Stimulated activated CD8-positive, alpha-beta memory T cell treated with anti-CD3 and anti-CD28 coated beads, Interleukin-4, amount 100 ng/mL, for 4 hours (primary cell): ENCODE measurements around the gene TPCN1.

Experiments used
- DNase-seq, 2 donors: peaks; one replicate each; pipeline ENCODE4 v3.0.0-alpha.2; 2020; ENCODE audit warnings: low read depth in 2 of 2, low spot score in 1 of 2

TPCN1 gene

DNA sequence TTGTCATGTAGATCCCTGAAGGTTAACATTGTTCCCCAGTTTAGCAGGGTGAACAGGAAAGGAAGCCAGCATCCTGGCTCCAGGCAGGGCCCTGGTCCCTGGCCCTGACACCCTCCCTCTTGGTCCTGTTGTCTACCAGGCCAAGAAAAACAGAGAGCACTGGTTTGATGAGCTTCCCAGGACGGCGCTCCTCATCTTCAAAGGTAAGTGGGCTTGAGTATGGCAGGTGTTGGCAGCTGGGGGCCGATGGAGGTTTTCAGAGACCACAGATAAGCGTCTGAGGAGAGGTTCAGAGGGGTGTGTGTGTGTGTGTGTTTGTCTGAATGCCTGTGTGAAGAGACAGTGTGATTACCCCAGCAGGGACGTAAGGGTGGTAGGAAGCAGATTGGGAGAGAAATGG is 57.4 kb downstream of the TPCN1 start:
- DNase-seq, result no peak

DNA sequence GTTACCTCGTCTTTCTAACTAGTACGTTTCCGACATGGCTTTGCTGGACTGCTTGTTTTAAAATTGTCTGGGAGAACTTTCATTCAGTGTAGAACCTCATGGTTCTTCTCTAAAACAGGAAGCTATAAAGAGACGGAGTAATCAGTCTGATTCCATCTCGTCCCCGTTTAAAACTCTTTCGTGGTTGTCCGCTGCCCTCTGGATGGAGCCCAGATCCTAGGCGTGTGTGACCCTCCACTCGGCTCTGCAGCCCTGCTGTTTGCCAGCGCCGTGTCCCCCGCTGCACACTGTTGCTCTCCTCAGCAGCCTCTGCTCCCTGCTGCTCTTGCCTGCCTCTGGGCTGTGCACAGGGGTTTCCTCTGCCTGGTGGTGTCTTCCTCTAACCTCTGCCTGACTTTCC is 63.5 kb downstream of the TPCN1 start:
- DNase-seq, result no peak

DNA sequence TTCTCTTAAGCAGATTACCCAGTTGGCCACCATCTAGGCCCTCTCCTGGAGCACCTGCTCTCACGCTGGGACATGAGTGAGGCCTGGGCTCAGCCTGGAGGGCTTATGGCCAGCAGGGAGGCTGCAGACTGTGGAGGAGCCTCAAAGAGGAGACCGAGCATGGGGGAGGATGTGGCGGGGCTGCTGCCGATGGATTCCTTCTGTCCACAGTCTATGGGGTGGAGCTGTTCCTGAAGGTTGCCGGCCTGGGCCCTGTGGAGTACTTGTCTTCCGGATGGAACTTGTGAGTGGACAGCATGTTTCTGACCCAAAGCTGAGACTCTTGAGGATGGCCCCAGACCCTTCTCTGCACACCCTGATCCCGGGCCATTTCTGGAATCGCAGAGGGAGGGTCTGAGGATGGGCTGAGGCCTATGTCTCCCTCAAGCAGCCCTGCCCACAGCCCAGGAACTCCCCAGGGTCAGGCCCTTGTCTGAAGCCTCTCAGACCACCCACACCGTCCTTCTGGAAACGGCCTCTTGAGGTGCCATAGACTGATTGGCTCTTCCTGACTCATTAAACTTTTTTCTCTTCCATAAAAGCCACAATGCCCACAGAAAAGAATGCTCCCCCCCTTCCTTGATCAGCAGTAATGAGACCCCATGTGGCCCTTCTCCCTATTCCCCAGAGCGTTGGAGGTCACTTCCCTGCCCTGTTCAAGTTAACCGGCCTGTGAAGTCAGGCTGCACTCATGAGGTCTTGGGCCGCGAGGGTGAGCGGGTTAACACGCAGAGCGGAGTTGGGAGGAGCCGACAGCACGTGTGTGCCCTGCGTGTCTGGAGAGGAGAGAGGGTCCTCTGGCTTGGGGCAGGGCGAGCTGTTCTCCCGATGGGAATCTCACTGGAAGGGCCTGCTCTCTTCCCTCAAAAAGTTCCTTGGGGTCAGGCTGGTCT is 64.7 kb downstream of the TPCN1 start:
- no peak for DNase-seq

DNA sequence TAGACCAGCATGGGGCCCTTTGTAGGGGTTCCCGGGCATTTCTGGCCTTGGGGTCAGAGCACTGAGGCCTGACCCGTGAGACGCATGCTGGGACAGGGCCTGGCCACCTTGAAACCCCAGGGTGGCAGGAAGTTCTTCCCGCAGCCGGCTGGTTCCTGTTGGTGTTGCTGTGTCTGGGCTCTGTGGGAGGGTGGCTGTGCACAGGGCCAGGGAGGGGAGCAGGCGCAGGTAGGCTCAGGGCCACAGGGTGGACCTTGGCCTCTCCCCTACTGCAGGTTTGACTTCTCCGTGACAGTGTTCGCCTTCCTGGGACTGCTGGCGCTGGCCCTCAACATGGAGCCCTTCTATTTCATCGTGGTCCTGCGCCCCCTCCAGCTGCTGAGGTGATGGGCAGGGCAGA is 65.4 kb downstream of the TPCN1 start:
- DNase-seq, result no peak

DNA sequence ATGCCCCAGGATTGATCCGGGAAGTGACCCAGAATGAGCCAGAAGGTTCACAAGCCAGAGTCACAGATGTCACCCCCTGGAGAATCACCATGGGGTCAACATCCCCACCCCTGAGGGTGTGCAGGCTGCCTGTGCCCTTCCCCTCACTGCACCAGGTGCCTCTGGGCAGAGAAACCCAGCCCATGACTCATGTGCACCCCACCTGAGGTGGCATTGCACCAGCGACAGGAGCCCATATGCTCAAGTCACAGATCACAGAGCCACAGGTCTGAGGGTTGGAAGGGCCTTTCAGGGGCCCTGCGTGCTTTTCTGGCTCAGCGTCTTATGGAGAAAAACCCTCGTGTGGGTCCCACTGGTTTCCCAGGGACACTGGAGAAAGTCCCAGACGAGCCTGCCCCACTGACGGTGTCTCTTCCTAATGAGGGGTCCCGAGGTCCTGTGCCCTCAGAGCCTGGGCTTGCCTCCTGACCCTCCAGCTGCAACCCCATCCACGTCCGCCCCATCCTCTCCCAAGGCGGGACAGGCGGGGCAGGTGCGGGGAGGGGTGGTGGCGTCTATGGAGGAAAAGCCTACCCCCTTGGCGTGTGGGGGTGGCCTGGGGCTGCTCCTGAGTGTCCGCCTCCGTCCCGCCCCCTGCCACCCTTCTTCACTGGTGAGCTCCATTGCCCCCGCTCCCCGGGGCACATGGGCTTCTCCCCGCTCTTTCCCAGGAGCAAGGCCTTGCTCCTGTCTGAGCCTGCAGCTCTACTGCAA is 66.1 kb downstream of the TPCN1 start:
- no peak for DNase-seq

DNA sequence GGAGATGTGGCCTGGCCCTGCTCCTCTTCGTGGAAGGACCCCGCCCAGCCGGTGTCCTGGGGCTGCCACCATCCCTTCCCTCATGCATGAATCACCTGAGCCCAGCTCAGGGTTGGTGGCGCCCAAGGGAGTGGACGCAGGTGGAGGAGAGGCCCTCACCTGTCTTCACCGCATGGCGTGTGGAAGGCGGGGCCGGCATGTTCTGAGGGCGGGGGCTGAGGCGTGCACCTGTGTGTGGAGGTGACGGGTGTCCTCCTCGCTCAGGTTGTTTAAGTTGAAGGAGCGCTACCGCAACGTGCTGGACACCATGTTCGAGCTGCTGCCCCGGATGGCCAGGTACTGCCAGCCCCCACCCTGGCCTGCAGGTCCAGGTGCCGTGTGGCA is 66.6 kb downstream of the TPCN1 start:
- DNase-seq, result no peak

DNA sequence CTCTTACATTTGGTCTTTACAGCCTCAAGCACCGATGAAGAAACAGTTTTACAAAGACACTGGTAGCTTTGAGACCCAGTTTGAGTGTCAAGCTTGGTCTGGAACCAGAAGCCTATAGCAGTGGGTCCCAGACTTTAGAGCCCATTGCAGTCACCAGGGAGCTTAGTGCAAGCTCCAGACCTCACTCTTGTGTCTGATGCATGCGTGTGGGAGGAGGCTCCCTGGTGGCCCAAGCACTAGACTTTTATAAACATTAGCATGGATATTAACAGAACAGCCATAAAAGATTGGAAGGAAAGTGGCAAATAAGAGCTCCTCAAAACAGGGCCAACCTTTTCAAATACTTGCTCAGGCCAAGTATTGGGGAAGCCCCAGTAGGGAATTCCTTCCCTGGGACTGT is 68.1 kb downstream of the TPCN1 start:
- no peak for DNase-seq

DNA sequence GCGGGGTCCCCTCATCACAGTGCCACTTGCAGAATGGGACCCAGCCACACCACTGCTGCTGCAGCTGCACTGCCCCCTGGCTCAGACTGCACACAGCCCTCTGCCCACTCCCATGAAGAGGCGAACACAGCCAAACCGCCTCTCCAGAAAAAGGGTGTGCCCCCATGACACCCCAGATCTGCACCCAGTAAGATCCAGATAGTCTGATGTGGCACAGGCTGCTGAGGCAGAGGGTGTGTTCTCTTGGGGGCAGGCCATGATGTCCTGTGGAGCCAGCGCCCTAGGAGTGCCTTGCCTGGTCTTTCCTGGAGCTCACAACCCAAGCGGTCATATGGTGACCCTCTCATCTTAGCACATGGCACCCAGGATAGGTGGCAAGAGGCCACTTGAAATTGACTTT is 69.2 kb downstream of the TPCN1 start:
- DNase-seq, result no peak

DNA sequence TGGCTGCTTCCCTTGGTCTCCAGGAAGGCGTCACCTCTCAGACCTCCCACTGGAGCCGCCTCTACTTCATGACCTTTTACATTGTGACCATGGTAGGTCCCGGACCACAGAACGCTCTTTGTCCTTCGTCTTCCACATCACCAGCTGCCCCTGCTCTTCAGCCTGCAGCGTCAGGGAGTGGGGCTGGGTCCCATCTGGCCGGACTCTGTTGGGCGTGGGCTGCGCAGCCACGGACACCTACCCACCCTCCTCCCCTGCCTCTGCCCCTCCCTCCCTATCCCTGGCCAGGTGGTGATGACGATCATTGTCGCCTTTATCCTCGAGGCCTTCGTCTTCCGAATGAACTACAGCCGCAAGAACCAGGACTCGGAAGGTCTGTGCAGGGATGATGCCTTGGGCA is 70.3 kb downstream of the TPCN1 start:
- no peak for DNase-seq

DNA sequence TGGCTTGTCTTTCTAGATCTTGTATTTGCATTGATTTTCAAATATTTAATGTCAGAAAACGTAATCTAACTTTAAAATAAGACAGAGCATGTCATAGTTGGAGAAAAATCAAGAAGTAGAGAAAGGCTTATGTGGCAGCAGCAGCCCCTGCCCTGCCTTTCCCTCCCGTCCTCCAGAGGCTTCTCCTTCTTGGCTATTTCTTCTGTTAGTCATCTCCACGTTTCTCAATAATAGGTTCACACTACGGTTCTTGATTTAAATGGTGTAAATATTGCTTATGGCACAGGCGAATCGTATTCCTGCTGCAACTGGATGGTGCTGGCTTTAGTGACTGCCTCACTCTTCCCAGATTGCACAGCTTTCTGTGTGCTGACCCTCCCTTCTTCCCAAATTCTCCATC is 70.8 kb downstream of the TPCN1 start:
- DNase-seq, result no peak

DNA sequence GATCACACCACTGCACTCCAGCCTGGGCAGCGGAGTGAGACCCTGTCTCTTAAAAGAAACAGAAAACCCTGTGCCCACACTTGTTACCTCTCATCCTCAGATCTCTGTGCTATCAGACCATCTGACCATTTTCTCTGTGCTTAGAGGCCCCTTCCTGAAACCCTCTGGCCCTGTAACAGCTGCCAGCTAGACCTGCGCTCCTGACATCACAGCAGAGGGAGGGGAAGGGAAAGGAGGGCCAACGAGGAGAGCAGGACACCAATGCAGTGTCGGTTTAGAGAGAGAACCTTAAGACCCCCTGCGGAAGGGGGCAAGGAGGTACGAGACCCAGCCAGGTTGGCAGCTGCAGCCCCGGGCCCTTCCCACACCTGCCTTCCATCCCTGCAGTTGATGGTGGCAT is 71.3 kb downstream of the TPCN1 start:
- DNase-seq, result no peak

DNA sequence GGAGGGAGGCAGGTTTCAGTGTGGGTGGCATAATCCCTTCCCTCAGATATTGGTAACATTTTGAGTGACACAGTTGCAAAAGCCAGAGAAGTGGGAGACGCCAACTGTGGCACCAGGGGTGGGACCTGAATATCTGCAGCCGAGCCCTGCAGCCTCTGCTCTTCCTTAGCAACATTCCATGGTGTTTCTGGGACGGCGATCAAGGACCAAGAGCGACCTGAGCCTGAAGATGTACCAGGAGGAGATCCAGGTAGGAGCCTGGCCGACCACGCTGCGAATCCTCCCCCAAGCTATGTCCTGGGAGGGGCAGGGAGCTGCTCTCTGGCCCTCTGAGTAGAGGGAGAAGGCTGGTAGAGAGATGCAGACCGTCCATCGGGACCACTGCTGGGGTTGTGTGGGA is 71.8 kb downstream of the TPCN1 start:
- DNase-seq, result no peak

DNA sequence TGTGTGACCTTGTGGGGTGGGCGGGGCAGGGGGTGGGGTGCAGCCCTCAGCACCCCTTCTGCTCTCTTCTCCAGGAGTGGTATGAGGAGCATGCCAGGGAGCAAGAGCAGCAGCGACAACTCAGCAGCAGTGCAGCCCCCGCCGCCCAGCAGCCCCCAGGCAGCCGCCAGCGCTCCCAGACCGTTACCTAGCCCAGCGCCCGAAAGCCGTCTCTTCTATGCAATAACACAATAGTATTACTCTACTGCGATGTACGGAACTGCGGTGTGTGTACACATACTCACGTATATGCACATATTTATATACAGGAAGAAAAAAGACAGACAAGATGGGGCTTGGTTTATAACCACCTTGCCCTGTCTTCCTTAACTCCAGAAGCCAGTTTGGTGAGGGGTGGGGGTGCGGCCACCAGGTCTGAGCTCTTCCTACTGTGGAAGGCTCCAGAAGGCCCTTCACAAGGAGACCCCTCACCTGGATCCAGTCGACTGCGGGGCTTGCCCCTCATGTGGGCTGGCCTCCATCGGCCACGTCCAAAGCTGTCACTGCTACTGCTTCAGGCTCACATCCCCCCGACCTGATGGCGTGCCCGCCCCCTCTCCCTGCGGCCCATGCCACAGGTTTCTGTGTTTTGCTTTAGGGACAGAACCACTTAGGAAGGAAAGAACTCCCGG is 74.8 kb downstream of the TPCN1 start:
- DNase-seq, result no peak

DNA sequence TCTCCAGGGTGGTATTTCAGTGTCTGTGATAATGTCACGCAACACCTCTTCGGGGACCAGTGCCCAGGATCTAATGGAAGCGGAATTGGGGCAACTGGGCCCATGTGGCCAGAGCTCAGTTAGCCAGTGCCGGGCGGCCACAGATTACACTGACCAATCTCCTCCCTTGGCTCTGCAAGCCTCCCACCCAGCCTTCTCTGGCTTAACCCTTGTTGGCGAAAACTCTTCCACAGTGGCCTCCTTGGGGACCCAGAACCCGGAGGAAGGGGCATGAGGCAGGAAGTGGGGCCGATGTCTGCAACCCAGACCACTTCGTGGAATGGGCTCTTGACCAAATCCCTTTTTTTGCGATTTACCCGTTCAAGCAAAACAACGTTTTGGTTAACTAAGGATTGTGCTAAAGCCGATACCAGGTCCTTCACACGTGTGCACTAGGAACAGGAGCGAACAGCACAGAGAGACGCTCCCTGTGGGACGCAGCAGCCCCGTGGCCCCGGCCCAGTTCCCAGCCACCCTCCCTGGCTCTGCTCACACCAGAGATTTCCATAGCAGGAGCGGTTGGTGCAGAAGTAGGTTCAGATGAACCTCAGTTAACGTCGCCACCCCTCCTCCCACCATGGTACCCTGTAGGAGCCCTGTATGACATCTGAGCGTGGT is 75.4 kb downstream of the TPCN1 start:
- no peak for DNase-seq

DNA sequence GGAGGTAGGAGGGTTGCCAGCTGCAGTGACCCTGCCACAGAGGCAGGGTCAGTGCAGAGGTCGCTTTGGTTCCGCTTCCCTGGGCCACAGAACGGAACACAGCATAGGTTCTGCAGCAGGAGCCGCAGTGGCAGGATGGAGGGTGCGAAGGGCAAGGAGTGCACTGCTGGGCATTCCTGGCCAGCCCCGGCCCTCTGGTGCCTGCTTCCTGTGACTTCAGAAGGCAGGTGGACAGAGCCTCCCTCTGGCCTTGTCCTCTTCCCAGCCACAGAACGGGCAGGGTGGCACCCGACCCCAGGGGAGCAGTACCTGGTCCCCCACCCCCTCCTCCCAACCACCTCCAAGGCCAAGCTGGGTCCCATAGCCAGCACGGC is 75.9 kb downstream of the TPCN1 start:
- no peak for DNase-seq

DNA sequence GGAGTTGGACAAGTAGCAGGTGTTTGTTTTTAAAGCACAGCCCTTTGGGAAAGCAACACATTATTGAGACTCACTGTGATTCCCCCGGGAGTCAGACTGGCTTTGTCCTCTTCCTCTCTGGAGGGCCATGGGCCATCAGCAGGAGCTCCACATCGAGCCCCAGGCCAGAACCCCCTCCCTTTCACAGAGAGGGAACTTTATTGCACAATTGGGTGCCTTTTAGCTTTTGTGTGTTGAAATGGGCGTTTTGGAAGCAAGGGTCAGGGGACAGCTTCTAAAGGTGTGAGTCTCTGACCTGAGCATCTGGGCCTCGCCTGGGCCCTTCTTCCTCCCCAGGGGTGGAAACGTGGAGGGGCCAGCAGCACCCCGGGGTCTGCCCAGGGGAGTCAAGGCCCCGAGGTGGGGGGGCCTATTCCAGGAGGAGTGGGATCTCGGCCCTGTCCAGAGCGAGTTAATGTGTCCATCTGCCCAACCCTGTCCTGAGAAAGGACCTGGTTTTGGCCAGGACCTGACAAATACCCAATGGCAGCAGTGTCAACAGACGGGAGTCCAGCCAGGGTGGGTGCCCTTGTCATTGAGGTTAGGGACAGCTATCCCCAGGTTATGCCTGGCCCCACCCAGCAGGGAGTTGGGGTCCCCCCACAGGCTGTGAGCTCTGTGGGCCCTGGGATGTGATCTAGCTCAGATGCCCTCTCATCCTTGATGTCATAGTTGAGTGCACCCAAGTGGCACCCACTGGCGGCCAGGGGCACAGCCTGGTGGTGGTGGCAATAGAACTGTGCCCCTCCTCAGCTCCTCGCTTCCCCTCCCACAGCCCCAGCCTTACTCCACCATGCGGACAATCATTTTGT is 76.6 kb downstream of the TPCN1 start:
- DNase-seq, result no peak

DNA sequence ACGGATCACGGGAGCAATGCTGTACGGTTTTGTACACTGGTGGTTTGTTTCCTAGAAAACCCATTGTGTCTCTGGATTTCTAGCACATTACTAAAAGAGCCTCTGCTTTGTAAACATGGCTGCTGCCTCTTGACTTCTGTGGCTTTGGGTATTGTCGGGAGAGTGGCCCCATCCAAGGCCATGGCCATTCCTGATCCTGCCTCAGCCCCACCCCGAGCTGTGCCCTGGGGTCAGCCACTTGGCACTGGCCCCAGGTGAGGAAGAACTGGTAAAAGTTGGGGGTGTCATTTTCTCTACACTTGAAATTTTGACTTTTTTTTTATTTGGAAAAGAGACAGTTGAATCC is 77.2 kb downstream of the TPCN1 start:
- no peak for DNase-seq

DNA sequence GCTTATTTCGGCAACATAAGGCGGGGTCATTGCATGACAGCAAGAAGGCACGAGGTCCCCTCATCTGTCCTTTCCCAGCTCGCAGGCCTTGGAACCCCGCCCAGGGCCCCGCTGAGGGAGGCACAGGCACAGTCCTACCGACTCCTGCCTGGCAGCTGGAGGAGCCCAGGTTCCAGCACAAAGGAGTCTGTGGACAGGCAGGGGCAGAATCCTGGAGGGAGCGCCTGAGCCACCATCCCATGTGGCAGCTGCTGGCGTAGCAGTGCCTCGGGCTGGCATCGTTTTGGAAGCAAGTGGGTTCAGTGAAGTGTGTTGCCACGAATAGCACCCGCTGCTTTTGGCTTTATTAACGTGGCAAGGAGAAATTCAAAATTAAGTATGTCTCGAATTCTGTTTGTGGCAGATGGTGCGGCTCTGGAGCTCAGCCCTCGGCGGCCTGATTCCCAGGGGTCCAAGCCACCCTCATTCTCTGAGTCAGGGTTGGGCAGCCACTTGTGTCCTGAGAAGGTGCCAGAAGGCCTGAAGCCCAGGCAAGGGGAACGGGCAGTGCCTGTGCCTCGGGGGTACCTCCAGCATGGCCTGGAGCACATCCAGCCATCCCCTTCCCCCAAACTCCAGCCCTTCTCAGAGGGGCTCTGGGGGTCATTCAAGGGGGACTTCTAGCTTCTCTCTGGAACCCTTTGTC is 77.7 kb downstream of the TPCN1 start:
- DNase-seq, result no peak

DNA sequence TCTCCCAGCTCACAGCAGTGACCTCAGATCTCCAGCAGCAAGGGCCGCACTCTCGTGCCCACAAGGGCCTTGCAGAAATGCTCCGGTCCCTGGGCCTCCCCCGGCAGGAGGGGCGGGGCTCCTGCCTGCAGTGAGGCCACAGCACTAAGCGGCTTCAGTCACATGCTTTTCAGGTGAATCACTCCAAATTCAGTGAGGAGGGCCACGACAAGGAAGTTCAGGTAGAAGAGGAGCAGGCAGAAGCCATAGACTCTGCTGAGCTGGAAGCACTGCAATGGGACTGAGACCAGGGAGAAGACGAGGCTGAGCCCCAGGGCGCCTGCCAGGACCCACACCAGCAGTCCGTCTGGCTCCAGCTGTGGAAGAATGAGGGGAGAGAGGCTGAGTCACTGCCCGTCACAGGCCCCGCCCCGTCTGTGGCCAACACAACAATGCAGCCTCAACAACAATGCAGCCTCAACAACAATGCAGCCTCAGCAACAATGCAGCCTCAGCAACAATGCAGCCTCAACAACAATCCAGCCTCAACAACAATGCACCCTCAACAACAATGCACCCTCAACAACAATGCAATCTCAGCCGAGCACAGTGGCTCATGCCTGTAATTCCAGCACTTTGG is 78.5 kb downstream of the TPCN1 start:
- DNase-seq, result no peak

DNA sequence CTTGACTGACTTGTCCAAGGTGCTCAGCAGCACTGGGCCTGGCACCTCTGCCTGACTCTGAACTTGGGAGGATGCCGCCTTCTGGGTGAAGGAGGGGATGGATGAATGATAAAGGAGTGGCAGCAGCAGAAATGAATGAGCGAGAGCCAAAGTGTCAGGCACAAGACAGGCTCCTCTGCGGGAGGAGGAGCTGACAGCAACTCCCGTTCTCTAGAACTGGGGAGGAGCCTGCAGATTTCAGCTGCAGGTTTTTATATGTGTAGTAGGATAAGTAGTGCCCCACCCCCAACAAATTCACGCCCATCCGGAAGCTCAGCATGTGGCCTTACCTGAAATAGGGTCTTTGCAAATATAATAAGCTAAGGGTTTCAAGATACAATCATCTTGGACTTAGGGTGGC is 80.5 kb downstream of the TPCN1 start:
- DNase-seq, result no peak
